GM10266 (cell line): ENCODE results near the gene PTPRN2.
"Not testable (repeated sequence)": the region's sequence is repeated elsewhere in the genome, so short reads cannot be mapped to it uniquely, and the experiment has no call there.

ENCODE experiments used
- DNase-seq: peaks from one replicate; pipeline ENCODE4 v3.0.0; 2012; ENCODE audit errors: extremely low spot score
- CTCF ChIP-seq: IDR thresholded peaks from 2 replicates; pipeline ENCODE4 v1.5.1; 2012; ENCODE audit warnings: mild to moderate bottlenecking, low read depth; ENCODE audit not compliant: control insufficient read depth, insufficient read depth; ENCODE audit errors: missing control alignments

Gene PTPRN2

GRCh38 chr7:158536871-158537515 is 50.6 kb downstream of the PTPRN2 start:
- TF ChIP-seq CTCF = no peak

DNA sequence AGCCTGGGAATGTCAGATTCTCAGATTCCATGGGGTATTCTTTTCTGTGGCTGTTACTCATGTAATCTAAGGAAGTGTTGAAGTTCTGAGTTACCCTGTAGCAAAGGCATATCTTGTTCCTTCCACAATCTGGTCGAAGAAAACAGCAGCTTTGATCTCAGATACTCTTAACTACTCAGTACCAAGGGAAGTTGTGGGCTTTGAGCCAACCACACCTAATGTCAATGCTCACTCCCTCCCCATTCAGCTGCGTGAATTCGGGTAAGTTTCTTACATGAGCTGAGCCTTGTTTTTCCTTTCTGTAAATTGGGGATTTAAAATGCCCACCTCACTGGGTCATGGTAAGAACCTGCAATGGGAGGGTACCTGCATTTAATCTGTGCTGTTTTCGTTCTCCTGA is 52.5 kb downstream of the PTPRN2 start:
- DNase-seq = no peak
- TF ChIP-seq CTCF = no peak

More at GRCh38 chr7:158536871-158537515, 50.6 kb downstream of the PTPRN2 start:
- DNase-seq = no peak

DNA sequence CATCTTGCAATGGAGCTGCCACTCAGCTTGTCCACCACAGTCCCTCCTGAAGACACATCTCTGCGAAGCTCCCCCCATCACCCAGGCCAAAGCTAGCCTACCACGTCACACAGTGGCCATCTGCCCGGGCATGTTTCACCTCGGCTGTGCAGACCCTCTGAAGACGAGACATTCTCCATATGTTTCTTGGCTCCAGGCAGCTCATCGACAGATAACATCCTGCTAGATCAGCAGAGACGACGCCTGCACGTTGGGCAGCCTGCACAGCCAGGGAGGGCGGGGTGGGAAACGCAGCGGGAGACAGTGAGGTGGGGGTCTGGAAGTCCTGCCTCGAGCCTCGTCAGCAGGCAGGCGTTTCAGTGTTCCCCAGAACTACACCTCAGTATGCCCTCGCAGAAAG is 53.0 kb downstream of the PTPRN2 start:
- TF ChIP-seq CTCF = no peak
- no peak for DNase-seq

GRCh38 chr7:158534134-158534515 is 53.5 kb downstream of the PTPRN2 start:
- not testable (repeated sequence) for DNase-seq

DNA sequence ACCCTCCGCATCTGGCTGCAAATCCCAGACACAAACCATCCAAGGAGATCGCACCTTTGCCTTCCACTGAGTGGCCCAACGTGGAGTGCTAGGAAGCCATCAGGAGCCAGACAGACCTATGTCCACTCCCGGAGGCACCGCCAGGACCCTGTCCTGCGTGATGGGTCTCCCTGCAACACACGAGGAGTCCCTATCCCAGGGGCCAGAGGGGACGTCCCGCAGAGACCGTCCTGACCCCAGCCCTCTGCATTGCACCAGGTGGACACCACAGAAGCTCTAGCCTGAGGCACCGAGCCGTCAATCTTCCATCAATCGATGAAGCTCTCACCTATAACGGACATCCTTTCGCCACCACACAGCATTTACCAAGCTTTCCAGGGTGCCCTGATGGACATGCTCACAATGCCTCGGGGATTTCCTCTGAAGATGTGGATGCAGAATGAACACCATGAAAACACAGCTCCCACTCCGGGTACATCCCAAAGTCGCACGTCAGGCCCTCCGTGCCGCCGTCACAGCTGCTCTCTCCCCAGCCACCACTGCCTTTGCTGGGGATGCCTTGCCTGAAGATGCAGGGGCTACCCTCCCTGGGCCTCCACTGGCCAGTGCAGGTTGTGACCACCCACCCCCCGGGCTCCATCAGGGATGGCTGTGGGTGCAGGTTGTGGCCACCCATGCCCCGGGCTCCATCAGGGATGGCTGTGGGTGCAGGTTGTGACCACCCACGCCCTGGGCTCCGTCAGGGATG is 54.1 kb downstream of the PTPRN2 start:
- no peak for DNase-seq
- TF ChIP-seq CTCF = no peak

- no peak for TF ChIP-seq CTCF
- no peak for DNase-seq
These were observed 55.5 kb downstream of the PTPRN2 start for GRCh38 chr7:158532093-158532627.

DNA sequence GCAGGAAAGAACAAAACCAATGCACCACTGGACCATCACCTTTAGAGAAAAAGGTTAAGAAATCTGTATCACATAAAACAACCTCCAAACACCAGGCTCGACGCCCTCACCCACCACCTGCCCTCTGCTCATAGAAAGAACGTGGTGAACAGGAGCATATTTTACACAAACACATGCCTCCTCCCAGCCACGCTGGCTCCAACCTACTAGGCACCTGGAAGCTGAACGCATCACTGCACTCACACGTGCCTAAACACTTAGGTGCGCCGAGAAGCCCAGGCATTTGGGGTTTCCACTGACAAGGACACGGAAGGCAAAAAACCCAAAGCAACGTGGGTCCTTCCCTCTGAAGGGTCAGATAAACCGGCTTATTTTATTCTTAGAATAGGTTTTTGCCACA is 56.0 kb downstream of the PTPRN2 start:
- TF ChIP-seq CTCF = no peak
- no peak for DNase-seq
